CD4-positive, alpha-beta T cell treated with Interferon gamma for 1 hour (primary cell): ENCODE measurements around the gene RAB2B.
A peak's percentile ranks its signal among the peaks of the same experiment; 100 is the strongest.
"Not testable (repeated sequence)": the region's sequence is repeated elsewhere in the genome, so short reads cannot be mapped to it uniquely, and the experiment has no call there.

Source experiments
- DNase-seq: peaks from one replicate; pipeline ENCODE4 v3.0.0-alpha.2; 2020

Gene RAB2B

DNA sequence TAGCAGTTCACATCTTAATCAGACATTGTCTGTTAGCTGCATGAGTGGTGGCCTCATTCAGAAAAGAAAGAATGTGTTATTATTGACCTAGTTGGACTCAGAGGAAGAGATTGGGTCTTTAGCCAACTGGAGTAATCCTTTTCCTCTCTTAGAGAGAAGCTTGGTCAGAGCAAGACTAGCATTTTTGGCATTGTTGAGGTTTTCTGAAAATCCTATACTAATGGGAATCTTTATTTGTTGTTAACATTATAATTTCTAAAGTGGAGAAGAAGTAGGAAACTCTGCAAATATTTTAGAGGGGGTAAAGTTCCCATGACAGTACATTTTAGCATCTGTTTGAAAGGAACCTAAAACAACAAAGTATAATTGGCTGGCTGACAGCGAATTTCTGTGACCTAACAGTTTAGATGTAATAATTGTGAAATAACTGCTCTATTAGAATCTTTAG lies 9.9 kb upstream of the RAB2B start:
- no peak for DNase-seq

DNA sequence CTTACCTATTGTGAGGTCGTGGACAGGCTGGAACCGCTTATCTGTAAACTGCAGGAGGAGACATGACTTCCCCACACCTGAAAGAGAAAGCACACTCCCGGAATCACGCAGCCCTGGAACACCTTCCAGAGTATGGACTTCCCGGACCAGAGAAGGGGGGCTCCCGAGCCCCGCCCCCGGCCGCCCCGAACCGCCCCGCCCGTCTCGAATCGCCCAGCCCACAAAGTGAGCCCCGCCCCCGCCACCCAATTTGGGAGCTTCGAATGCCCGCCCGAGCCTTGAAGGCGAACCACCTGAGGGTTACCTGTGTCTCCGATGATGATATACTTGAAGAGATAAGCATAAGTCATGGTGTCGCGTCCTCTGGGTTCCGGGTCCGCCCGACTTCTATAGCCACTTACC lies 235 bp downstream of the RAB2B start:
- DNase-seq: no peak

DNA sequence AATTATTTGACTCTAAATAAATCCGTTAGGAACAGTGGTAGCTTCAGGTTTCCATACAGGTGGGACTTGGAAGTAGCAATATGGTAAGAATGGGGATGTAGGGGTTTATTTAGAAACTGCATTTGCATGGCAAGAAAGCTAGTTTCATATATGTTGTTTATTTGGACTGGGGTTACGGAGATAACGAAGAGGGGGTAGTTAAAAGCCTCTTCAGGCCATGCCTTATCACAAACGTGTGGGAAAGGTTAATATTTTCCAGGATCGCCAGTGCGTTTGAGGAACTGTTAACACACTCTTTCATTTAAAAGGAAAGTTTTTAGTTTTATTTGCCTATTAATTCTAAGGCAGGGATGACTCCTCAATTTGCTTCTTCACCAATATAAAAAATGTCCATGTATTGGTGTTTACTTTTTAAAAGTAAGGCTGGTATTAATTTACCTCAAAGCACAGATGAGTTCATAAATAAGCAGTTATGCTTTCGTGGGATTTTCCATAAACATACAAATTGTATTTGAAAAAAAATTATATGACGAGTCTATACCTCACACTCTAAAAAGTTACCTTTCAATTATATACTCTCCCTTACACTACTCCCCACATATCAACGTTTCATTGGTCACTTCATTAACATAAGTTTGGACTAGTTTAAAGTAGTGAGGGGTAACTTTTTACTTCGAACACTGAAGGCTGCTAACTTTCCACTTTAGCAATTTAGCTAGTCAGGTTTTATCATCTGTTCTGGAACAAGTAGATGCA lies 814 bp downstream of the RAB2B start:
- no peak for DNase-seq

DNA sequence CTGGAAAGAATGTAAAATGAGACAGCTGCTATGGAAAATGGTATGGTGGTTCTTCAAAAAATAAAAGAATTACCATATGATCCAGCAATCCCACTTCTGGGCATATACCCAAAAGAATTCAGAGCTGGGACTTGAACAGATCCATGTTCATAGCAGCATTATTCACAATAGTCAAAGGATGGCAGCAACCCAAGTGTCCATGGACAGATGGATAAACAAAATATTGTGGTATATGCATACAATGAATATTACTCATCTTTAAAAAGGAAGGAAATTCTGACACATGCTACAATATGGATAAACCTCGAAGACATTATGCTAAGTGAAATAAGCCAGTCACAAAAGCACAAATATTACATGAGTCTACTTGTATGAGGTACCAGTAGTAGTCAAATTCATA lies 9.1 kb downstream of the RAB2B start:
- DNase-seq: no peak

DNA sequence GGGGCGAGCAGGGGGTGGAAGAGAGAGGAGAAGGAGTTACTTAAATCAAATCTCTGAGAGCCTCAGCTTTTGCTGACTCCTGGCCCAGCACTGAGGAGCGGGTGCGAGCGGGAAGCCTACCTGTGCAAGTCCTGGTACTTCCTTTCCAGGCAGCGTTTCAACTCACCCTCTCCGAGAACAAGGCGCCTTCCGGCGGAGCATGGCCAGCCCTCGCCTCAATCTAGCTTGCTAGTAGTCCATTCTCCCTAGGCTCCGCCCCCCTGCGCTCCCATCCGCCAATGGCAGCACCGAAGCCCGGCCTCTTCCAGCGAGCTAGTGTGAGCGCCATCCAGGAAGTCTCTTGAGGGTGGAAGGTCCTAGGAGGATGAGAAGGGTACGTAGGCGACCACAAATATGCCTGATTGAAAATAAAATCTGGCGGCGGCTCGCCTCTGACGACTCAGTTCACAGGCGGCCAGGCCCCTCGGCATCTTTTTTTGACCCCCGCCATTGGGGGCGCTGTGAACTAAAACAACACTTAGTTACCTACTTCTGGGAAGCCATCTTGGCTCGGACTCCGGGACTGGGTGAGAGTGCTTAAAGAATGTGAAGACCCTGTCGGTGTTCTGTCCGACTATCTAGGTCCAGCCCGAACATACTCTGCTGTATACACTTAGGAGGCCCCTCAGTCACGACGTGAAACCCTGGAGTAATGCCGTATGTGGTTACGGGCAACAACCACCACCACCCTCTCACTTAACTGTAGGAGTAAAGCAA lies 20.7 kb downstream of the RAB2B start, which contains the start of gene CHD8:
Gene CHD8 (minus strand): TSS at position 212 of the 756 bp plus-strand sequence. CDS start 24,480 bp downstream, outside the sequence.
- peak; percentile 100 for DNase-seq

DNA sequence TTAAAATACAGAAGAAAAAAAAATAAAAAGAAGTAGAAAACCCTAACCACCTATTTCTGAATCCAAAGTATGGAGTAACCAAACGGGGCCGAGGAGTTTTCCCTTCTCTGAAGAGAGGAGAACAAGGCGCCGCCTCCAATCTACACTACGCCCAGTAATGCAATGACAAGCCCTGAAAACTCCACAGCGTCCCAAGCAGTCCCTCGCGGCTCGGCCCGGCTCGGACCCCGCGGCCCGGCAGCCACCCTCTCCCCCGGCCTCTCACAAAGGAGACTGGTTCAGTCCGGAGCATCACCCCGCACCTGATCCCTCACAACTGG lies 21.2 kb downstream of the RAB2B start:
- no peak for DNase-seq

DNA sequence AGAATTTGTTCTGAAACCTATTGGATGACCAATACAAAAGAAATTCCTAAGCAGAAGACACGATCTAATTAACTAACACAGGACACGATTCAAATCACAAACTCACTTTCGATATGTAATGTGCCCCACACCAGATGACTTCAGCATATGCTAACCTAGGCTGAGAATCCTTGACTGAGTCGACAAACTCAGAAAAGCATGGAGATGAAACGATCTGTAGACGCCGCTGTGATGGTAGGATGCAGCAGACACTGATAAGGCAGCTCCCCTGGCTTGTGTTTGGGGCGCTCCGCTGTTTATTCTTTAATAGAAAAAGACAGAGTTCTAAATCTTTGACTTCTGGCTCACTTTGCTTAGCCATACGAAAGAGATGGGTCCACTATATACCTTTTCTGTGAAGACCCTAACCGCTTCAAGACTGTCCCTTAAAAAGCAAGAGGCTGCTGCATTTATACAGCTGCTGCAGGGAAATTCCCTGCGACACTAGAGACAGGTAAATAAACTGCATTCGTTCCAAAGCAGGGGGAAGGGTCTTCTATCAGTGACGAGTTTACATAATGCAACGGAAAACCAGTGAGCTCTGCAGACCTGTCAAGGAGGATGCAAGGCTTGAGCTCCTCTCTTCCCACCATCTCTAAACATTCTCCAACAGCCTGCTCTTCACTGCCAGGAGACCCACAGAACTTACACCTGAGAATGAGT lies 21.8 kb downstream of the RAB2B start:
- DNase-seq: no peak

DNA sequence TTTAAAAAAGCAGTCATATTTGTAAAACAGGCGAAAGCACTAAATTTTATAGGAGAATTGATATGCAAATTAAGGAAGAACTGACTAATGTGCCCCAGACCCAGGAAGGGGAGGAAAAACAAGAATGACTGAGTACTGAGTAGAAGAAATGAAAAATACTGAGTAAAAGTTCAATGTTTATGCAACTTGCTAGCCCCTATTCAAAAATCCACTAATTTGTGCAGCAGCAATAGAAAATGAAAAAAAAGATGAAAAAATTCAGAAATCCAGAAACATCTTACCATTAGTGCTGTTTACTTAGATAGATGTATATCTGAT lies 26.9 kb downstream of the RAB2B start:
- DNase-seq: no peak

DNA sequence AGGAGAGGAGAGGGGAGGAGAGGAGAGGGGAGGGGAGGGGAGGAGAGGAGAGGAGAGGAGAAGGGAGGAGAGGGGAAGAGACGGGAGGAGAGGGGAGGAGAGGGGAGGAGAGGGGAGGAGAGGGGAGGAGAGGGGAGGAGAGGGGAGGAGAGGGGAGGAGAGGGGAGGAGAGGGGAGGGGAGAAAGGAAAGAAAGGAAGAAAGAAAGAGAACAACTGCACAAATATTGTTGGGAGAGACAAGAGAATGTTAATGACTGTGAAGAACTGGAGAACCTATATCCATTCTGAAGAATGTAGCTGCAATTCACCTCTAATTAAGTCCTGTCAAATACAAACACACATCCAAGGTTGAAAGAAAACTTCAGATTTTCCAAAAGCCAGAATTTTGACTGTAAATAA lies 34.1 kb downstream of the RAB2B start:
- not testable (repeated sequence) for DNase-seq

DNA sequence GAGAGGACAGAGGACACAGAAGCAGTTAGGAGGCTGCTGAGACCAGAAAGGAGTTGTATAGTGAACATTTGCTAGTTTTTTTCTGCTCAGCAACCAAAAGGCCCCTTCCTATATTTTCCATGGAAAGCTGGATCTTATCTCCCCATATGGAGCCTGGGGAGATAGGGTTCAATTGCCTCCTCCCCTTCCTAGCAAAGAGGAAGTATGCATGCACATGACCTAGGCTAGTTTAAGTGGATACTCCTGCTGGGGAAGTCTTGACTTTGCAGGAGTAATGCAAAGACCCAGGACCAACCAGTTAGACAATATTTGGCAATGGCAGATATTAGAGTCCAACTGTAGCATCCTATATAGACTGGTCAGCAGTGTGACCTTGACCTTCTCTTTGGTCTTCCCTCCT lies 35.9 kb downstream of the RAB2B start:
- no peak for DNase-seq

DNA sequence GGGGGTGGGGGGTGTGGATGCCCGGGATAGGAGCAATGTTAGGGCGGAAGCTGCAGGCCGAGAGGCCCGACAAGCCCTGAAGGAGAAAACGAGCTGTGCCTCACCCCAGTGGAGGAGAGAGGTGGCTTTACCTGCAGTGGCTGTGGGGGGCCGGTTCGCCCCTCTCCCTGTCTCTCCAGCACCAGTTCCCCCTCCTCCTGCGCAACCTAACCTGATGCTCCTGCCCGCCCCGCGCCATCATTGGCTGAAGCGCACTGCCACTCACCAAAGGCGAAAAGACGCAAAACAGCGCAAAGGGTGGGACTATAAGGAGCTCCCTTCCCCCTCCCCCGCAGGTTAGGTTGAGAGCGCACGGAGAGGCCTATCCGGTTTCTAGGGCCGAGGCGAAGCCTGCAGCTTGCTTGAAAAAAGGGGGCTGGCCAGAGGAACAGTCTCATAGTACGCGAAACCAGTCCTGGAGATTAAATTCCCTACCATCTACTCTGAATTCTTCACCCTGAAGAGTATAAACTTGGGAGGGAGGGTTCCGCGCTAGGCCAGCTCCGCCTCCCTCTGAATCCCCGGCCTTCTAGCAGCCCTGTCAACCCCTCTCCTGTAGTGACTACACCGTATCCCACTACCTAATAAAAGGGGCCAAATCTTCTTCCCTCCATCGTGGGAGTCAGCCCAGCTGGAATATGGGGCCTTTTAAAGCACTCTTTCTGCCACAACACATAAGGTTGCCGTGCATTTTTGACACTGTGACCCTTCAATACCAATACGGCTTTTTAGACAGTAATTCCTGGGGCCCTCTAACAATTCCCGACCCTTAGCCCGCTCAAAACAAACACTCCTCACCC lies 39.5 kb downstream of the RAB2B start:
- peak; percentile 98 for DNase-seq

DNA sequence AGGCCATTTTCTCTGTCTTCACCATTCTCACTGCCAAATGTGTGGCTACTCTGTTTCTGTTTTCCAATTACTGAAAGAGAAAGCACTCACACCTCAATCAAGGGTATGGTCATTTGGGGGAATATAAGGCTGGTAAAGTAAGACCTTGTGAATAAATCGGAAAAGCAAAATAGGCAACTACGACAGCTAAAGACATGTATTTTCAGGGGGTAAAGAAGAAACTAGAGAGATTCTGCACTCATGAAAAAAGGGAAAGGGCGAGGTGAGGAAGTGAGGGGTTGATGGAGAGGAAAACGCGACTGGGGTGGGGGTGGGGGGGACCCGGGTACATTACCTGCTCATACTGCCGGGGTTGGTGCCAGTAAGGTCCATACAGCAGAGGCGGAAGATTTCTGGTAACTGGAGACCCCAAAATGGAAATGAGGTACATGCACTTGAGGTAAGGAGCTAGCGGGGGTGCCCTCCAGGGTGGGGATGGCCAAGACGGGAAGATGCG lies 40.1 kb downstream of the RAB2B start:
- DNase-seq: no peak

DNA sequence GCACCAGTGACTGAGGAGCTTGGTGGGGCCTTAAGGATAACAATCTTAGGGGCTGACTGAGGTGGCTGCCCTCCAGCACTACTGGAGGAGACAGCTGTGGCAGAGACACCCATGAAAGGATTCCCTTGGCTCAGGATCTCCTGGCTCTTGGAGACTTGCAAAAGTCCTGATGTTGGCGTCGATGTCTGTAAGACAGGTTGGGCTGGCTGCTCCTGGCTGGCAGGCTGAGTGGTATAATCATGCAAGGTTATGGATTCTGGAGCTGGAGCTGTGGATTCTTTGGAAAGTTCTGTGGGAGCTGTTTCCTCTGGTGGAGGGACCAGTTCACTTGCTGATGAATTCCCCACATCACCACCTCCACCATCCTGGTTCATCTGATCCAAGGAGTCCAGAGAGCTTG lies 45.6 kb downstream of the RAB2B start:
- no peak for DNase-seq

DNA sequence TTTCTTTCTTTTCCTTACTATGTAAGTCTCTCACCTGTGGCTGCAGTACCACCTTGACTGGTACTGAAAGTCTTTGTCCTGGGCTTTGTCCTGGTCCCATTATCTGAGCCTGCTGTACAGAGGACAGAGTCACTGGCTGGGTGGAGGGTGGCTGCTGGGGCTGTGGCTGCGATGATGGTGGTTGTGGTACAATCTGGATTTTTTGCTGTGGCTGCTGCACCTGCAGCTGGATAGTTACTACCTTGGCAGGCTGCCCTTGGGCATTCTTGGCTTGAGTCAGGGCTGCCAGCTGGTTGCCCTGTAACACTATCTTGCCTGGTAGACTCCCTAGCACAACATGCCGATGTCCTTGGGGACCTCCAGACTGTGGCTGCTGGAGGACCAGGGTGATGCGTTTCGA lies 47.8 kb downstream of the RAB2B start:
- no peak for DNase-seq

DNA sequence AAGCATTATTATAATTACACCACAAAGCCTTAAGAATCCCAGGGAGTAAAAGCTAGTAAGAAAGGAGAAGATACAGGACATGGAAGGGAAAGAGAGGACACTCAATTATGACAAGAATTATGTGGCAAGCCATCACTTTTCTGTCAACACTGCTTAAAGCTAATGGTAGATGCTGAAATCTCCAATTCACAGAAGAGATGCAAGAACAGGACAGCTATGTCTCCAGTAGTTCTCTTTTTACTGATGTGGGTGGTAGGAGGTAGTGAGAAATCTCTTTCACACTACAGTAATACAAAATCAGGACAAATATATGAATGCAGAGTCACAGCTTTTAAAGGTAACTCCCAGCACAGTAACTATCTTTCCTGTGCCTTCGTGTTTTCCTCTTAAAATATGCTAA lies 50.1 kb downstream of the RAB2B start:
- no peak for DNase-seq

DNA sequence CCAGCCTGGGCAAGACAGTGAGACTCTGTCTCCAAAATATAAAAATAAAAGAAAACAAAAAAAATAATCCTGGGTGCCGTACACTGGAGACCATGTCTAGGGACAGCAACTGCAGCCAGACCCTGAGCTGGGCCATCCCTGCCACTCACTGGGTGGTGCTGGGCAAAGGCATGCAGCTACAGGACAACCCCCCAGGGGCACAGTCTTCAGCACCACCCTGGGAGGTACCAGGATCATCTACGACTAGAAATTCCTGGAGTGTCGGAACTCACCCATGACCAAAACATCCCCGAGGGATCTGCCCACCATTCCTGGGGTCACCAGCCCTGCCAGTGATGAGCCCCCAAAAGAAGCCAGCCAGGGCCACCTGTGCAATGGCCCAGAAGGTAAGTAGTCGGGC lies 57.2 kb downstream of the RAB2B start:
- DNase-seq: no peak

DNA sequence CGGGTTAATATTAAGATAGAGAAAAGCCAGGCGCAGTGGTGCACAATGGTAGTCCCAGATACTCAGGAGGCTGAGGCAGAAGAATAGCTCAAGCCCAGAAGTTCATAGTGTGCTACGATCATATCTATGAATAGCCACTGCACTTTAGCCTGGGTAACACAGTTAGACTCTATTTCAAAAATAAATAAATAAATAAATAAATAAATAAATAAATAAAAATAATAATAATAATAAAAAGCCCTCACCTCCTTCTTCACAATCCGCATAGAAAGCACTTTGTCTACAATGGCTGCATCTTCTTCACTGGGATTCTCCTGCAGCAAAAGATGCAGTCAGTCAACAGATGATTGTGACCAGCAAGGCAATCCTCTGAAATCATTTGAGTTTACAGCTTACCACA lies 61.4 kb downstream of the RAB2B start:
- no peak for DNase-seq

DNA sequence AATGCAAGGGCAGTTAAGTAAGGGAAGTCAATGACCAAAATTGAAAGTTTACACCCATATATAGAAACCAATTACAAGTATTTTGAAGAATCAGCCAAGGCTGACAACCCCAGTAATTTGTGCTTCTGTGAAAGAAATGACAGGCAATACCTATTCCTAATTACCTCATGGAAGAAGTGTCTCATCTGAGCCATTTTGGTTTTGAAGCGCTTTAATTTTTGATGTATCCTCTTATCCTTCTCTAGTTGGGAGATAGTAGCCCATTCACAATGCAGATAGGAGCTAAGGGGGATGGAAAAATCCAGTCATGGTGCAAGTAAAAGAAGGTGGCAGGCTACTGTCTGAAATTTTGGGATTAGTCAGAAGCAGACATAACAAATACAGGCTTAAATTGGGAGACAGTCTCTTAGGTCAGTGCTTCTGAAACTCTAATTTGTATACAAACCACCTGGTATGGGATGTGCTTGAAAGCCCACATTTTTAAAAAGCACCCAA lies 62.6 kb downstream of the RAB2B start:
- DNase-seq: no peak
